BJ (cell line): ENCODE measurements around the gene LRRC59. TPM values are rescaled to one million over a fixed set of nuclear protein-coding genes. Genes with fewer than 3 reads are reported as not detected.
"Not testable (repeated sequence)": the region's sequence is repeated elsewhere in the genome, so short reads cannot be mapped to it uniquely, and the experiment has no call there.

Source experiments
- CTCF ChIA-PET: fragments of 350-600 bp; formaldehyde crosslinking; extraction: SDS; loops from one replicate; lab custom pipeline; 2021; ENCODE audit warnings: antibody characterized with exemption, inconsistent platforms; lab: Yijun Ruan, JAX
- POLR2A ChIA-PET: fragments of 300-600 bp; sonication (Branson Sonifier 250); formaldehyde crosslinking; extraction: SDS; loops from one replicate; lab custom pipeline; 2021; ENCODE audit warnings: antibody characterized with exemption; lab: Charles Lee
- DNase-seq: peaks from one replicate; pipeline ENCODE4 v3.0.0-alpha.2; 2011; ENCODE audit warnings: low read depth
- H3K27me3 ChIP-seq: 2 replicates; pipeline ENCODE4 v1.6.0; 2011; ENCODE audit warnings: low read length; ENCODE audit not compliant: control insufficient read depth, insufficient read depth
- H3K36me3 ChIP-seq: 2 replicates; pipeline ENCODE4 v1.5.1; 2011; ENCODE audit warnings: low read length; ENCODE audit not compliant: control insufficient read depth, insufficient read depth
- H3K4me3 ChIP-seq: 2 replicates; pipeline ENCODE4 v1.5.1; 2011; ENCODE audit warnings: low read depth, mild to moderate bottlenecking, control low read depth, low read length
- polyA plus RNA-seq: library from polyadenylated mRNA; depleted of rRNA; stranded (reverse); fragments of >200 nt; gene quantifications from 2 replicates; pipeline ENCODE4 v1.2.3, GENCODE V29; 2011
- TF ChIP-seq, protein P1 (sequence below): IDR thresholded peaks from 2 replicates; pipeline ENCODE4 v1.5.1; 2011; ENCODE audit warnings: low read depth, mild to moderate bottlenecking, control low read depth, inconsistent platforms, low read length, moderate library complexity; ENCODE audit not compliant: insufficient read depth

The LRRC59 gene
- polyA plus RNA-seq, 1 experiment: 110 TPM

GRCh38 chr17:50420419-50421112 lies 23.2 kb upstream of the LRRC59 start:
- no peak for DNase-seq
- no peak overlapping the region for H3K4me3 ChIP-seq
- CTCF ChIA-PET: interaction anchor here (3.6 kb wide), 1 partner anchor 23 kb away, joined by 19 read pairs; the partner anchor contains the start of gene LRRC59
- TF ChIP-seq, protein P1, sequence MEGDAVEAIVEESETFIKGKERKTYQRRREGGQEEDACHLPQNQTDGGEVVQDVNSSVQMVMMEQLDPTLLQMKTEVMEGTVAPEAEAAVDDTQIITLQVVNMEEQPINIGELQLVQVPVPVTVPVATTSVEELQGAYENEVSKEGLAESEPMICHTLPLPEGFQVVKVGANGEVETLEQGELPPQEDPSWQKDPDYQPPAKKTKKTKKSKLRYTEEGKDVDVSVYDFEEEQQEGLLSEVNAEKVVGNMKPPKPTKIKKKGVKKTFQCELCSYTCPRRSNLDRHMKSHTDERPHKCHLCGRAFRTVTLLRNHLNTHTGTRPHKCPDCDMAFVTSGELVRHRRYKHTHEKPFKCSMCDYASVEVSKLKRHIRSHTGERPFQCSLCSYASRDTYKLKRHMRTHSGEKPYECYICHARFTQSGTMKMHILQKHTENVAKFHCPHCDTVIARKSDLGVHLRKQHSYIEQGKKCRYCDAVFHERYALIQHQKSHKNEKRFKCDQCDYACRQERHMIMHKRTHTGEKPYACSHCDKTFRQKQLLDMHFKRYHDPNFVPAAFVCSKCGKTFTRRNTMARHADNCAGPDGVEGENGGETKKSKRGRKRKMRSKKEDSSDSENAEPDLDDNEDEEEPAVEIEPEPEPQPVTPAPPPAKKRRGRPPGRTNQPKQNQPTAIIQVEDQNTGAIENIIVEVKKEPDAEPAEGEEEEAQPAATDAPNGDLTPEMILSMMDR: no peak
- no peaks in the 10 kb centered on the region for H3K36me3 ChIP-seq
- POLR2A ChIA-PET: no interaction called here
- H3K27me3 ChIP-seq: no peaks in the 10 kb centered on the region

DNA sequence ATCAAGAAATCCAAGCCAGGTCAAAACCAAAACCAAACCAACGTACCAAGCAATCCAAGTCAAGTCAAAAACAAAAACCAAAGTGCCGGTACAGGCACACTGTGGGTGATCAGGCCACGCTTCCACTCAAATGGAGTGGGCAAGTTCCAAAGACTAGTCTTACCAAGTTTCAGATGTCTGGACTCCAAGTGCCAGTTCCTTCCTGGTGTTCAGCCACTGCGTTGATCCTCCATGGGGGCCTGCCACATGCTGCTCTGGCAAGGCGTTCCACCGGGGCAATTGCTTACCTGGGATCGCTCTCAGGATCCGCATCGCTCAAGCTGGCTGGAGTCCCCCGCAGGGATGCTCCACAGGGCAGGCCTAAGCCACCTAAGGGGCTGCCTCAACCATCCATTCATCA lies 22.3 kb upstream of the LRRC59 start:
- H3K36me3 ChIP-seq, H3K4me3 ChIP-seq, DNase-seq, POLR2A ChIA-PET, H3K27me3 ChIP-seq: not testable (repeated sequence)
- CTCF ChIA-PET: interaction anchor here (3.6 kb wide), 1 partner anchor 22 kb away, joined by 19 read pairs; the partner anchor contains the start of gene LRRC59

DNA sequence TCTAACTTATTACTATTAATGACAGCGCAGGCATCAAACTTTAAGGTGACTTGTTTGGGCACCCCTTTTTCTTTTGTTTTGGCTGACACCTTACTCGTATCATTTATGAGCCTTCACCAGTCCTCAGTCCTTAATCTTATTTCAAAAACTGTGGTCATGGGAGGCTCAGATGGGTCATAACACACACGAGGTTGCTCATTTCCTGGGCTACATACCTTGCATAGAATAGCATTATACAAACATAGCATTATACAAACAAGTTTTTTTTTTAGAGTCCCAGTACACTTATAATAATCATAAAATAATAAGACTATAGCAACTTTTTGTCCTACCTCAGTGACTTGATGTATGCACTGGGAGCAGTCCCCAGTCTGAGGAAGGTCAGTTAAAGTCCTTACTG lies 17.5 kb upstream of the LRRC59 start:
- Histone ChIP-seq H3K4me3 (no peak overlapping the region), H3K36me3 (no peaks in the 10 kb centered on the region), H3K27me3 (no peaks in the 10 kb centered on the region)
- TF ChIP-seq, protein P1: no peak
- ChIA-PET CTCF (no interaction called here), POLR2A (no interaction called here)
- DNase-seq: no peak

DNA sequence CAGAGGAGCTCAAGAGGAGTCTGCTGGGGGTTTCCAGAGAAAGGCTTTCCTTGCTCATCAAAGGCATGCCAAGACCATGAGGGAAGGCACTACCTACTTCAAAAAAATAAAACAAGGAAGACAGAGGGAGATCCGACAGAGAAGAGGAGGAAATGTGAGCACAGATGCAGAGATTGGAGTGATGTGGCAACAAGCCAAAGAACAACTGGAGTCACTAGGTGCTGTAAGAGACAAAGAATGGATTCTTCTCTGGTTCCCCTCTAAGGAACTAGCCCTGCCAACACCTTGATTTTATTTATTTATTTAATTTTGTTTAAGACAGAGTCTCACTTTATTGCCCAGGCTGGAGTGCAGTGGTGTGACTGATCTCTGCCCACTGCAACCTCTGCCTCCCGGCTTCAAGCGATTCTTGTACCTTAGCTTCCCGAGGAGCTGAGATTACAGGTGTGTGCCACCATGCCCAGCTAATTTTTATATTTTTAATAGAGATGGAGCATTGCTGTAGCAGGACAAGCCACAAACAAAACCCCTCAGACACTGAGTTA lies 14.9 kb upstream of the LRRC59 start:
- DNase-seq: no peak
- Histone ChIP-seq H3K36me3 (no peaks in the 10 kb centered on the region), H3K4me3 (no peak overlapping the region), H3K27me3 (no peaks in the 10 kb centered on the region)
- POLR2A ChIA-PET: no interaction called here
- TF ChIP-seq, protein P1: no peak
- CTCF ChIA-PET: interaction anchor here (2.6 kb wide), 1 partner anchor 15 kb away, joined by 13 read pairs; the partner anchor contains the start of gene LRRC59

GRCh38 chr17:50407921-50408320 lies 10.6 kb upstream of the LRRC59 start:
- Histone ChIP-seq H3K36me3 (no peaks in the 10 kb centered on the region), H3K27me3 (peaks cover 10% of the 10 kb centered on the region), H3K4me3 (no peak overlapping the region)
- CTCF ChIA-PET: interaction anchor here (2.8 kb wide), 1 partner anchor 10 kb away, joined by 25 read pairs; the partner anchor contains the start of gene LRRC59
- TF ChIP-seq, protein P1: no peak
- POLR2A ChIA-PET: no interaction called here
- no peak for DNase-seq
